ENCODE data around the gene SKIC3. TPM values are rescaled to one million over a fixed set of nuclear protein-coding genes. Genes with fewer than 3 reads are reported as not detected.

SKIC3 gene
- polyA plus RNA-seq, 2 of the 4 experiments (the other 2 are of a cell fraction) = 34.0 to 91.3 TPM

DNA sequence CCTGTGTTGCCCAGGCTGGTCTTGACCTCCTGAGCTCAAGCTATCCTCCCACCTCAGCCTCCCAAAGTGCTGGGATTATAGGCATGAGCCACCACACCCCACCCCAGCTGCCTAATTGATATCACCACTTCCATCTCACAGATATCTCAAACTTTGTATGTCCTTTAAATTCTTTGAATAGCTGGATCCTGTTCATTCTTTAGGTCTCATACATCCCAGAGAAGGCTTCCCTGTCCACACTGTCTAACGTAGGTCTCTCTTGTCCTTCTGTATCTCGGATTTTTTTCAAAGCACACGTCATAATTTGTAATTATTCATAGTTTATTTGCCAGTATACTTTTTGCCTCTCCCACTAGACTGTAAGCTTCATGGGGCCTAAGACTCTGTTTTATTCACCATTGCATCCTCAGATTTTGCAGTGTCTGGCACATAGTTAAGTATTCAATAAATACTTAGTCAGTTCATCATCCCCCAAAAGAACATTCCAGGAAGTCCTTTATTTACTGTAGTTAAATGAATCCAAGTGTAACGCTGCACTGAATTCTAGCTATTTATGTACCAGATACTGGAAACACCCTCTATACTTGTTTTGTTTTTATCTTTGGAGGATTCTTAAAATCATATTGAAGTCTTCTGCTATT lies 10.6 kb upstream of the SKIC3 start (continued):
- TF ChIP-seq CTCF (IDR thresholded peaks at IDR 0.05) = no peak
- TF ChIP-seq RNF2 (IDR thresholded peaks at IDR 0.05; ENCODE audit: borderline replicate concordance, low read depth) = no peak
- no peak for TF ChIP-seq SMC3 (IDR thresholded peaks at IDR 0.05)
- no peak for TF ChIP-seq CBX8 (IDR thresholded peaks at IDR 0.05)
- TF ChIP-seq, protein P1, sequence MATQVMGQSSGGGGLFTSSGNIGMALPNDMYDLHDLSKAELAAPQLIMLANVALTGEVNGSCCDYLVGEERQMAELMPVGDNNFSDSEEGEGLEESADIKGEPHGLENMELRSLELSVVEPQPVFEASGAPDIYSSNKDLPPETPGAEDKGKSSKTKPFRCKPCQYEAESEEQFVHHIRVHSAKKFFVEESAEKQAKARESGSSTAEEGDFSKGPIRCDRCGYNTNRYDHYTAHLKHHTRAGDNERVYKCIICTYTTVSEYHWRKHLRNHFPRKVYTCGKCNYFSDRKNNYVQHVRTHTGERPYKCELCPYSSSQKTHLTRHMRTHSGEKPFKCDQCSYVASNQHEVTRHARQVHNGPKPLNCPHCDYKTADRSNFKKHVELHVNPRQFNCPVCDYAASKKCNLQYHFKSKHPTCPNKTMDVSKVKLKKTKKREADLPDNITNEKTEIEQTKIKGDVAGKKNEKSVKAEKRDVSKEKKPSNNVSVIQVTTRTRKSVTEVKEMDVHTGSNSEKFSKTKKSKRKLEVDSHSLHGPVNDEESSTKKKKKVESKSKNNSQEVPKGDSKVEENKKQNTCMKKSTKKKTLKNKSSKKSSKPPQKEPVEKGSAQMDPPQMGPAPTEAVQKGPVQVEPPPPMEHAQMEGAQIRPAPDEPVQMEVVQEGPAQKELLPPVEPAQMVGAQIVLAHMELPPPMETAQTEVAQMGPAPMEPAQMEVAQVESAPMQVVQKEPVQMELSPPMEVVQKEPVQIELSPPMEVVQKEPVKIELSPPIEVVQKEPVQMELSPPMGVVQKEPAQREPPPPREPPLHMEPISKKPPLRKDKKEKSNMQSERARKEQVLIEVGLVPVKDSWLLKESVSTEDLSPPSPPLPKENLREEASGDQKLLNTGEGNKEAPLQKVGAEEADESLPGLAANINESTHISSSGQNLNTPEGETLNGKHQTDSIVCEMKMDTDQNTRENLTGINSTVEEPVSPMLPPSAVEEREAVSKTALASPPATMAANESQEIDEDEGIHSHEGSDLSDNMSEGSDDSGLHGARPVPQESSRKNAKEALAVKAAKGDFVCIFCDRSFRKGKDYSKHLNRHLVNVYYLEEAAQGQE (IDR thresholded peaks at IDR 0.05) = no peak
- TF ChIP-seq MAFK (IDR thresholded peaks at IDR 0.05; ENCODE audit: partially characterized antibody) = no peak
- TF ChIP-seq SREBF2 (IDR thresholded peaks at IDR 0.05) = no peak

GRCh38 chr5:95564450-95564849 lies 9.7 kb upstream of the SKIC3 start:
- H3K4me2 ChIP-seq = no peak overlapping the region
- no peaks in the 10 kb centered on the region for H3K4me1 ChIP-seq
- no peak overlapping the region for H3K27ac ChIP-seq
- WGBS (ENCODE audit: missing lambda C conversion rate) = 74% methylated on average over 4 of the region's 4 CpGs
- ChIA-PET CTCF (interaction anchor here (0.6 kb wide), 1 partner anchor 10 kb away, joined by 4 read pairs; no protein-coding TSS in a partner anchor), POLR2A (interaction anchor here (1.7 kb wide), 1 partner anchor 10 kb away, joined by 7 read pairs; the partner anchor contains the start of genes ARSK and SKIC3)
- no peak for DNase-seq (ENCODE audit: low read depth in 1 of 2, low spot score in 1 of 2)
- no peak for FAIRE-seq
- no peak overlapping the region for H3K4me3 ChIP-seq
- no peaks in the 10 kb centered on the region for H3K9me3 ChIP-seq
- ATAC-seq = no peak
- TF ChIP-seq EHMT2 (IDR thresholded peaks at IDR 0.05; ENCODE audit: low read depth) = no peak
- no peak for TF ChIP-seq RARB (CRISPR knock-in tag; IDR thresholded peaks at IDR 0.05)
- TF ChIP-seq FOXS1 (CRISPR knock-in tag; IDR thresholded peaks at IDR 0.05) = no peak
- no peak for TF ChIP-seq GATA3 (IDR thresholded peaks at IDR 0.05; ENCODE audit: borderline replicate concordance)
- no peak for TF ChIP-seq SMC3 (IDR thresholded peaks at IDR 0.05)
- TF ChIP-seq RNF2 (IDR thresholded peaks at IDR 0.05; ENCODE audit: borderline replicate concordance, low read depth) = no peak
- TF ChIP-seq CHD2 (IDR thresholded peaks at IDR 0.05; ENCODE audit: low read length, partially characterized antibody) = no peak
- TF ChIP-seq KDM1A (IDR thresholded peaks at IDR 0.05; ENCODE audit: low read depth) = no peak
- TF ChIP-seq SREBF2 (IDR thresholded peaks at IDR 0.05) = no peak
- TF ChIP-seq POLR2A (IDR thresholded peaks at IDR 0.05; ENCODE audit: low read length) = no peak
- TF ChIP-seq EP300 (IDR thresholded peaks at IDR 0.05) = no peak
- no peak for TF ChIP-seq ZNF302 (CRISPR knock-in tag; IDR thresholded peaks at IDR 0.05)

GRCh38 chr5:95563367-95563766 lies 8.6 kb upstream of the SKIC3 start:
- Histone ChIP-seq H3K4me1 (no peaks in the 10 kb centered on the region), H3K4me3 (no peak overlapping the region), H3K9me3 (no peaks in the 10 kb centered on the region), H3K27ac (no peak overlapping the region), H3K4me2 (no peak overlapping the region)
- TF ChIP-seq USF2 (IDR thresholded peaks at IDR 0.05) = no peak
- WGBS (ENCODE audit: missing lambda C conversion rate) = 77% methylated on average over 5 of the region's 5 CpGs
- FAIRE-seq (no peak), ATAC-seq (no peak), DNase-seq (ENCODE audit: low read depth in 1 of 2, low spot score in 1 of 2) (no peak)
- ChIA-PET POLR2A (no interaction called here), CTCF (interaction anchor here (0.7 kb wide), 1 partner anchor 26 kb away, joined by 3 read pairs; no protein-coding TSS in a partner anchor)

Data from A549 (cell line).